ENCODE data around the gene TMEM242.

- TF ChIP-seq, protein P1, sequence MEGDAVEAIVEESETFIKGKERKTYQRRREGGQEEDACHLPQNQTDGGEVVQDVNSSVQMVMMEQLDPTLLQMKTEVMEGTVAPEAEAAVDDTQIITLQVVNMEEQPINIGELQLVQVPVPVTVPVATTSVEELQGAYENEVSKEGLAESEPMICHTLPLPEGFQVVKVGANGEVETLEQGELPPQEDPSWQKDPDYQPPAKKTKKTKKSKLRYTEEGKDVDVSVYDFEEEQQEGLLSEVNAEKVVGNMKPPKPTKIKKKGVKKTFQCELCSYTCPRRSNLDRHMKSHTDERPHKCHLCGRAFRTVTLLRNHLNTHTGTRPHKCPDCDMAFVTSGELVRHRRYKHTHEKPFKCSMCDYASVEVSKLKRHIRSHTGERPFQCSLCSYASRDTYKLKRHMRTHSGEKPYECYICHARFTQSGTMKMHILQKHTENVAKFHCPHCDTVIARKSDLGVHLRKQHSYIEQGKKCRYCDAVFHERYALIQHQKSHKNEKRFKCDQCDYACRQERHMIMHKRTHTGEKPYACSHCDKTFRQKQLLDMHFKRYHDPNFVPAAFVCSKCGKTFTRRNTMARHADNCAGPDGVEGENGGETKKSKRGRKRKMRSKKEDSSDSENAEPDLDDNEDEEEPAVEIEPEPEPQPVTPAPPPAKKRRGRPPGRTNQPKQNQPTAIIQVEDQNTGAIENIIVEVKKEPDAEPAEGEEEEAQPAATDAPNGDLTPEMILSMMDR (IDR thresholded peaks at IDR 0.05): no peak
- TF ChIP-seq POLR2A (IDR thresholded peaks at IDR 0.05): no peak
Measured at GRCh38 chr6:157335829-157336228, 12.5 kb upstream of the TMEM242 start.

Measured in esophagus squamous epithelium (tissue), 4 donors.